GM18526 (cell line): Measurements from ENCODE around the gene SAP30BP.

Experiments
- POLR2A ChIP-seq: IDR thresholded peaks from 3 replicates; pipeline ENCODE4 v1.6.1; 2011; ENCODE audit not compliant: insufficient read length; ENCODE audit errors: extremely low read depth

The SAP30BP gene

GRCh38 chr17:75731716-75732498 lies 64.8 kb downstream of the SAP30BP start:
- TF ChIP-seq POLR2A = no peak

GRCh38 chr17:75733471-75733870 lies 66.3 kb downstream of the SAP30BP start:
- no peak for TF ChIP-seq POLR2A

GRCh38 chr17:75734674-75735294 lies 67.6 kb downstream of the SAP30BP start:
- TF ChIP-seq POLR2A = no peak

- no peak for TF ChIP-seq POLR2A
These were observed 69.2 kb downstream of the SAP30BP start for GRCh38 chr17:75736173-75736835.

GRCh38 chr17:75737133-75737962 lies 70.2 kb downstream of the SAP30BP start:
- TF ChIP-seq POLR2A = no peak

- no peak for TF ChIP-seq POLR2A
These were observed 71.2 kb downstream of the SAP30BP start for GRCh38 chr17:75738218-75738802.

GRCh38 chr17:75739174-75739573 lies 72.0 kb downstream of the SAP30BP start:
- TF ChIP-seq POLR2A = no peak

GRCh38 chr17:75739801-75740200 lies 72.7 kb downstream of the SAP30BP start:
- no peak for TF ChIP-seq POLR2A

- no peak for TF ChIP-seq POLR2A
These were observed 73.1 kb downstream of the SAP30BP start for GRCh38 chr17:75740215-75740614.

GRCh38 chr17:75740631-75741077 lies 73.5 kb downstream of the SAP30BP start:
- TF ChIP-seq POLR2A = no peak

GRCh38 chr17:75742337-75742736 lies 75.2 kb downstream of the SAP30BP start:
- TF ChIP-seq POLR2A = no peak

GRCh38 chr17:75743625-75744206 lies 76.6 kb downstream of the SAP30BP start:
- no peak for TF ChIP-seq POLR2A

GRCh38 chr17:75748706-75749105 lies 81.6 kb downstream of the SAP30BP start:
- no peak for TF ChIP-seq POLR2A
